A673 (cell line): ENCODE measurements around the gene SLCO3A1.

Experiments used
- EZH2 ChIP-seq: fragments of 200-600 bp; sonication (generic); IDR thresholded peaks from 2 replicates; pipeline ENCODE4 v1.6.1; 2017; ENCODE audit warnings: borderline replicate concordance, low read depth, mild to moderate bottlenecking, mixed read lengths, antibody characterized with exemption, low read length; ENCODE audit not compliant: poor library complexity, severe bottlenecking
- TF ChIP-seq, protein P1 (sequence below): fragments of 300-800, 200-600 bp; sonication (generic); conservative IDR thresholded peaks from 2 replicates; pipeline ENCODE4 v1.5.1; 2017; ENCODE audit warnings: low read depth, mild to moderate bottlenecking, antibody characterized with exemption, low read length, moderate library complexity, mixed read lengths

DNA sequence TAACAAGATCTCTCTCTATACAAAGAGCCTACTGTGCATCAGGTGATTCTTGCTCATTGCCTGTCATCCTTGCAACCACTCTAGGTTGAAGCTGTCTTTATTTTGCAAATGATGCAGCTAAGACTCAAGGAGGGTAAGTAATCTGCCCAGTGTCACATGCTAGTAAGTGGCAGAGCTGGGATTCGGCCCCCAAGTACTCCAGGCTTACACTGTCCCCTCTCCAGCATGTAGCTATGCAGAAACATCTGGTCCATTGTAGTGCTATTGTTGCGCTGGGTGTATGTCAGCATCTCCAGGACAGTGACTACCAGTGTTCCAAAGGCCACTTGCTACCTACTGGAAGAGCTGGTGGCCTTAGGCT is 248.9 kb downstream of the SLCO3A1 start:
- TF ChIP-seq, protein P1, sequence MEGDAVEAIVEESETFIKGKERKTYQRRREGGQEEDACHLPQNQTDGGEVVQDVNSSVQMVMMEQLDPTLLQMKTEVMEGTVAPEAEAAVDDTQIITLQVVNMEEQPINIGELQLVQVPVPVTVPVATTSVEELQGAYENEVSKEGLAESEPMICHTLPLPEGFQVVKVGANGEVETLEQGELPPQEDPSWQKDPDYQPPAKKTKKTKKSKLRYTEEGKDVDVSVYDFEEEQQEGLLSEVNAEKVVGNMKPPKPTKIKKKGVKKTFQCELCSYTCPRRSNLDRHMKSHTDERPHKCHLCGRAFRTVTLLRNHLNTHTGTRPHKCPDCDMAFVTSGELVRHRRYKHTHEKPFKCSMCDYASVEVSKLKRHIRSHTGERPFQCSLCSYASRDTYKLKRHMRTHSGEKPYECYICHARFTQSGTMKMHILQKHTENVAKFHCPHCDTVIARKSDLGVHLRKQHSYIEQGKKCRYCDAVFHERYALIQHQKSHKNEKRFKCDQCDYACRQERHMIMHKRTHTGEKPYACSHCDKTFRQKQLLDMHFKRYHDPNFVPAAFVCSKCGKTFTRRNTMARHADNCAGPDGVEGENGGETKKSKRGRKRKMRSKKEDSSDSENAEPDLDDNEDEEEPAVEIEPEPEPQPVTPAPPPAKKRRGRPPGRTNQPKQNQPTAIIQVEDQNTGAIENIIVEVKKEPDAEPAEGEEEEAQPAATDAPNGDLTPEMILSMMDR = no peak
- no peak for TF ChIP-seq EZH2
